22Rv1 (cell line): Measurements from ENCODE around the gene OGA.

Source experiments
- H3K27ac ChIP-seq: fragments of 450-650 bp; 2 replicates; pipeline ENCODE4 v1.5.1; 2017
- ZFX ChIP-seq: fragments of 450-650 bp; IDR thresholded peaks from 2 replicates; pipeline ENCODE4 v1.6.1; 2017; ENCODE audit warnings: antibody characterized with exemption, borderline replicate concordance
- TF ChIP-seq, protein P1 (sequence below): fragments of 450-650 bp; IDR thresholded peaks from 2 replicates; pipeline ENCODE4 v1.5.1; 2017; ENCODE audit warnings: mild to moderate bottlenecking

OGA gene

DNA sequence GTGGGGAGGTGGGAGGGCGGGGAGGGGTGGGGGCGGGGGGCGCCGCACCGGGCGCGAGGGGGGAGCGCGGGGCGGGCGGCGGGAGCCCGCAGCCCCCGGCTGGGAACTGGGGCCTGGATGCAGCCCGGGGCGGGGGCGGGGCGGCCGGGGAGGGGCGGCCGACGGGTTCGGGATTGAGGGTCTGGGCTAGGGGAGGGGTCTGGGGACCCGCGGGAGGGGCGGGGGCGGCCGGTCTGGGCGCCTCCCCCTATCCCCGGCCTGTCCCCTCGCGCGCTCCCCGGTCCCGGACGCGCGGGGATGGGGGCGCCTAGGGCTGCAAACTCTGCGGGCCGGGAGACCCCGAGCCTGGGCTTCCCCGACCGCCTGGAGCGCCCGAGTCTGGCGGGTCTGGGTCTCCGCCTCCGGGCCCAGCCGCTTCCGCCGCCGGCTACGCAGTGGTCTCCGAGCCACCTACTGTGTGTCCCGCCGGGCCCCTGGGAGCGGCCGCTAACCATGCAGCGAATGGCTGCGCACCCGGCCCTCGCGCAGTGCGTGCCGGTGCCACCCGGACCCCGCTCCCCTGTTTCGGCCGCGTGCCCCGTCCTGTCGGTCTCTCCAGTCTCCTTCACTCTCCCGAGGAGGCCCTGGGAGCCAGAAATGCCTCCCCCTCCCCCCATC lies 42.0 kb downstream of the OGA start:
- H3K27ac ChIP-seq = no peak overlapping the region
- no peak for TF ChIP-seq ZFX
- TF ChIP-seq, protein P1, sequence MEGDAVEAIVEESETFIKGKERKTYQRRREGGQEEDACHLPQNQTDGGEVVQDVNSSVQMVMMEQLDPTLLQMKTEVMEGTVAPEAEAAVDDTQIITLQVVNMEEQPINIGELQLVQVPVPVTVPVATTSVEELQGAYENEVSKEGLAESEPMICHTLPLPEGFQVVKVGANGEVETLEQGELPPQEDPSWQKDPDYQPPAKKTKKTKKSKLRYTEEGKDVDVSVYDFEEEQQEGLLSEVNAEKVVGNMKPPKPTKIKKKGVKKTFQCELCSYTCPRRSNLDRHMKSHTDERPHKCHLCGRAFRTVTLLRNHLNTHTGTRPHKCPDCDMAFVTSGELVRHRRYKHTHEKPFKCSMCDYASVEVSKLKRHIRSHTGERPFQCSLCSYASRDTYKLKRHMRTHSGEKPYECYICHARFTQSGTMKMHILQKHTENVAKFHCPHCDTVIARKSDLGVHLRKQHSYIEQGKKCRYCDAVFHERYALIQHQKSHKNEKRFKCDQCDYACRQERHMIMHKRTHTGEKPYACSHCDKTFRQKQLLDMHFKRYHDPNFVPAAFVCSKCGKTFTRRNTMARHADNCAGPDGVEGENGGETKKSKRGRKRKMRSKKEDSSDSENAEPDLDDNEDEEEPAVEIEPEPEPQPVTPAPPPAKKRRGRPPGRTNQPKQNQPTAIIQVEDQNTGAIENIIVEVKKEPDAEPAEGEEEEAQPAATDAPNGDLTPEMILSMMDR = no peak

DNA sequence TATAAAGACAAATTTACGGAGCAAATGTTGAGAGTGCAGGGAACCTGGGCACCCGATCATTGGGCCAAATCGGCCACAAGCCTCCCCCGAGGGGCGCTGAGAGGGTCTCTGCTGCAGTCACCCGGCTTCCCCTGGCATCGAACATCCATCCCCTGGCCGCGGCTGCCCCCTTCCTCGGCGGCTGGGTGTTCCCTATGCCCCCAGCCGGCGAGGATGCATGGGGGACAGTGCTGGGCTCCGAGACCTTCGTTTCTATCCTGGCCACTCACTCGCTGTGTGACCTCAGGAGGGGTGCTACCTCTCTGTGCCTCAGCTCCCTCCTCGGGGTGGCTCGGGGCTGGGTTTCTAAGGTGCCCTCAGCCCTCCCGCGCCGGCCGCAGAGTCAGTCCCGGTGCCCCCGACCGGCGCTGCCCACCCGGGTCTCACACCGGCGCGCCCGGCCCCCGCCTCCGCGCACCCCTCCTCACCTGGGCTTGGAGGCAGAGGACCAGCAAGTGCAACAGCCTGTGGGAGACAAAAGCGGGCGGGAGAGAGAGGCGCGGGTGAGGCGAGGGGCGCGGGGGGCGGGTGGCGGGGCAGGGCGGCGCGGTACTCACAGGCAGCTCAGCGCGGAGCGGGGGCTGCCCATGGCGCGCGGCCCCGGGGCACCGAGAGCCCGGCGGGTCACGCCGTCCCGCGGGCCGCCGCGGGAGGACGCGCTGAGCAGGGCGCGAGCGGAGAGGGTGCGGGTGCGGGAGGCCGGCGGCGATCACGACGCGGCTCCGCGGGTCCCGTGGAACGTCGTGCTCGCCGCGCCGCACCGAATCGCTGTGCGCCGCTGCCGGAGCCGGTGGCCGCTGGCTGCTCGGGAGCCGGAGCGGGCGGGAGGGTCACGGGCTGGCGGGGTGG lies 42.7 kb downstream of the OGA start, which contains the start of gene FGF8:
Gene FGF8 (minus strand): TSS at position 842 of the 888 bp plus-strand sequence. CDS start 214 bp downstream, at position 628.
- H3K27ac ChIP-seq = no peak within 1 kb of the TSS
- TF ChIP-seq, protein P1 = no peak
- TF ChIP-seq ZFX = no peak

DNA sequence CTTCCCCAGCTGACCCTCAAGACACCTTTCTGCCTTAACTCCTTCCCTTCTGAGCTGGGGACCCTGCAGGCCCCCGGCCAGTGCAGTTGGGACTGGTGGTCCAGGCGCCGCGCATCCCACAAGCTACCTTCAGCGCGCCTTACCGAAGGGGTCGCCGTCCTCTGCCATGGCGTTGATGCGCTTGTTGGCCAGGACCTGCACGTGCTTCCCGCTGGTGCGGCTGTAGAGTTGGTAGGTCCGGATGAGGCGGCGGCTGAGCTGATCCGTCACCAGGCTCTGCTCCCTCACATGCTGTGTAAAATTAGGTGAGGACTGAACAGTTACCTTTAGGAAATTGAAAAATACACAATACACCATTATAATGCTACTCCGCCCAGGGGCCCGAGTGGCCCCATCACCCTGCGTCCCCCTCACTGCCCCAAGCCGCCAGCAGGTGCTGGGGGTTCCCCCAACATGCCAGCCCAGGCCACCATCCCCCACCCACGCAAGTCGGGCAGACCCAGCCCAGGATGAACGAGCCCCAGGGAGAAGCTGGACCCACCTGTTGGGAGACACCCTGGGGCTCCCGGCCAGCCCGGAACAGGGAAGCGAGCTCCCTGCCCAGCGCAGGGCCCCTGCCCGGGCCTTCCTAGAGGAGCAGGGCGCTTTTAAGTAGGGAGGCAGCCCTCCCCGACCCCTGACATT lies 43.5 kb downstream of the OGA start:
- no peak overlapping the region for H3K27ac ChIP-seq
- TF ChIP-seq ZFX = no peak
- TF ChIP-seq, protein P1 = no peak

DNA sequence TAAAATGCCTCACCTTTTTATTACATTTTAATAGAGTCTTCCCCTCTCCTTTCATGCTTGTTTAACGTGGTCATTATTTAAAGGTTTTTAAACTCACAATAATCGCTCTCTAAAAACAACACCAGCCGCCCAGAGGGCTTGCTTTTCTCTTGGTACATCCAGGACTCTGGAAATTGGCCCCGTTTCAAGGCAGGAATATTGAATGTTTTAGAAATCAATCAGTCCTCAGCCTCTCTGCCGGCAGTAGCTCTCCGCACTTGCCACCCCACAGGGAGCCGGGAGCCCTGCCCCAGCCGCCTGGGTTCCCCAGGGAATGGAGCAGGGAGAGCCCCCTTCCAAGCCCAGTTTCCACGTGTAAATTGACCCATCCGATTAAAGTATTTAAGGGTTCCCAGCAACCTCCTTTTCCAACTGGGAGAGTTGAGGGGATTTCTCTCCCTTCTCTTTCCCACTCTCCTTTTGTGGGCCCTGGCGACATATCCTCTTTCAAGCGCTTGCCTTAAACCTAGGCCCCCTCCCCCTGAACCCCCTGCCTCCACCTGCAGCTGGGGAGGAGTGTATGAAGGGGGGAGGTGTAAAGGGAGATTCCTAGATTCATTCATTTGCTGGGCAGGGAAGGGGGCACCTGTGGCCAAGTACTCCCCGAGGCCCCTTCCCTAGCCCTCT lies 44.2 kb downstream of the OGA start:
- TF ChIP-seq, protein P1 = no peak
- no peak for TF ChIP-seq ZFX
- H3K27ac ChIP-seq = no peak overlapping the region

DNA sequence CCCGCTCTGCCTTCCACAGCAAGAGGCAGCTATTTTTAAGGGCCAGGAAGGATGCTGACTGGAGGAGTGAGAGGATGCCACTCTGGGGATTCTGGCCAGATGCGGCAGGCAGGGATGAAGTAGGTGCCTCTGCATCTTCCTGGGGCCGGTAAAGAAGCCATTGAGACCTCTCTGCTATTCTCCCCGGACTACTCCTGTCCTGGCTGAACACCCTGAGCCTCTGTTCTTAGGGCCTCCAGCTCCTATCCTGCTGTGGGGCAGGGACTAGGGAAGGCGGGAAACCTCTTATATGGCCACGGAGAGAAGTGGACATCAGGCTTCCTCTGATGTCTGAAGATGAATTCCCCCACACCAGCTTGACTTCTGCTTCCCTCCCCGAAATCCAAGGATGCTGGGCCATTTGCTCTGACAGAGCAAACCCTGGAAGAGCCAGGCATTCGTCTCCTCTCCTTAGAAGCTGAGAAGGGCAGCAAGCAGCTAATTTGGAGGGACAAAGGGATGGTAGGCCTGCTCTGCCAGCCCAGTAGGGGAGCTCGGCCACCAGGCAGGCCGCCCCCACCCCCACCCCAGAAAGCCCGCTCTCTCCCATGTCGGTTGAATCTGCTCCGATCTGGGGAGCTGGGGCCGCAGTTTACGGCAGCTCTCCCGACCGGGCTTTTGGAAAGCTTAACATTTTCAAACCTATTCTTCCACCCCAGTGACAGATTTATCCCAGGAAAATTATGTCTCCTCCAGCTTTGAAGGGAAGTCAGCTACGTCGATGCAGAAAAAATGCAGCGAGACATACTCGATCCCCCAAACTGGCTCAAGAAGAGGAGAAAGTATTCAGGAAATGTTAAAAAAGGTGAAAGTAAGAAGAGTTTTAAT lies 45.1 kb downstream of the OGA start:
- no peak overlapping the region for H3K27ac ChIP-seq
- TF ChIP-seq ZFX = no peak
- TF ChIP-seq, protein P1 = no peak

DNA sequence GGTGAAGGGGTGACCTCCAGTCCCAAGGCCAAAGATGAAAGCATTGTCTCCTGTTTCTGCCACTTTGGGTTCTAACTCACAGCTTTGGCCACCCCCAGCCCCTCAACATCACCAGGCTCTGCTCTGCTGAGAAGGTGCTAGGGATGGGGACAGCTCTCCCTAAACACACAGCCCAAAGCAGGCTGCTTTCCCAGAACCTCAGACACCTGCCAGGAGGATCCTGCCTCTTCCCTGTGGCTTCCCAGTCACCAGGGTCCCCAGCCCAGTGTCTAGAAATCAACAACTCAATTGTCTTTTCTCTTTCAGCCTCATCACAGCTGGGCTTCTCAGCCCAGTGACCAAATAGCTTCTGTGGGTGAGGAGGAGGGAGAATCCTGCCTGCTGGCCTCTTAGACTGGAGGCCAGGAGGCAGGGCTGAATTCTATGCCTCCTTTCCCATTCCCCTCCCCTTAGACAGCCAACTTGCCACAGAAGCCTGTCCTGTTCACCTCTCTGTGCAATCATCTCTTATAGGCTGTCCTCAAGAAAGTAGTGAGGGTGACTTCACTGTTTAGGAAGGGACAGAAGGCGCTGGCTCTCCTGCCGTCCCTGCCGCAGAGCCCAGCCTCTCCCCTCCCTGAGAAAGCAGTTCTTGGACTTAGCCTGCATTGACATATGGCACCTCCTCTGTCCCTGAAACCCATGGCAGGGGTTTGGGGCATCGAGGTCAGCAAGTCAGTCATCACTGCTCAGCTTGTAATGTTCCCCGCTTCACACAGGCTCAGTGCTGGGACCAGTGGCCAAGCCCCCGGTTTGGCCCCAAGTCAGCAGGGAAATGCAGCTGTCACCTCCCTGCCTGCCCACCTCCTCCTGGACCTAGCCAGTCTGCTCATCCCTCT lies 46.0 kb downstream of the OGA start:
- no peak overlapping the region for H3K27ac ChIP-seq
- TF ChIP-seq, protein P1 = no peak
- TF ChIP-seq ZFX = no peak
